NCI-H1694 (cell line): Measurements from ENCODE around the gene GDNF.

Experiments used
- DNase-seq: peaks from one replicate; lab custom pipeline; 2025; lab: John Stamatoyannopoulos, UW

GDNF gene

DNA sequence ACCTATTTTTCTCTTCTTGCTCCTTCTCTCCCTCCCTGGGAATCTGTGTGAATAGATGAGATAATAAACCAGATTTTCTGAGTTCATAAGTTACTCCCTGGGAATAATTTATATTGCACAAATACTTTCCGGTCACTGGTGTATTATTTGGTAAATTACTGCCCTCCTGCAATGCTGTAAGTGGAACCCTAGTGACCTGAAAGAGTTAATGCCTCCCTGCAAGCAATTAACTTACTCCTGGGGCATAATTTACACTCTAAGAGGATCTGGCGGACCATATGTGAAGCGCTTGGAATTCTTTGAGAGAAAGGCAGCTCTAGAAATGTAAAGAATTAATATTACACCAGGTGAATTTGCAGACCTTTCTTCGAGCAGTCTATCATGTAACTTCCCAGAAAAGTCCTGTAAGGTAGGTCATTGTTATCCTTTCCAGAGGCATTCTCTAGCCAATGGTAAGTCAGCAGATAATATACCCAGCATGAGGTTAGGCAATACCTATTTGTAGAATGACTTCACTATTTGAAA, 7.0 kb upstream of the GDNF start:
- DNase-seq: no peak

- DNase-seq: no peak
These were observed 4.2 kb upstream of the GDNF start for GRCh38 chr5:37844009-37844408.

DNA sequence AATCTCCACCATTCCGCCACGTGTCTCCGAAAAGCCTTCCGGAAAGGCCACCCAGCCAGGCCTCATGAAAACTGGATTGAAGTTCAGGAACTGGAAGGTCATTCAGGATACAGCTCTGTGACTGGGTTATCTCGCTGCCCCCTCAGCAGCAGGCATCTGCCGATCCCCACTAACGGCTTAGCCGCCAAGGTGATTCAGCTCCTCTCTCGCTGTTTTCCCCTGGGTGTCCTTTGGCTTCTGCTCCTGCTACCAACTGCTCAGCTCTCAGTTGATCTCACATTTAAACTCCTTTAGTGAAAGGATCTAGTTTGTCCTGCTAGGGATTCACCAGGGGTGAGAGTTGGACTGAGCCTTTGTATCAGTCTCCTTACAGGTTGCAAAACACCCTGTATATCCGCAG, 2.2 kb upstream of the GDNF start:
- DNase-seq: no peak

- no peak for DNase-seq
These were observed 1.4 kb upstream of the GDNF start for GRCh38 chr5:37841203-37841602.

DNA sequence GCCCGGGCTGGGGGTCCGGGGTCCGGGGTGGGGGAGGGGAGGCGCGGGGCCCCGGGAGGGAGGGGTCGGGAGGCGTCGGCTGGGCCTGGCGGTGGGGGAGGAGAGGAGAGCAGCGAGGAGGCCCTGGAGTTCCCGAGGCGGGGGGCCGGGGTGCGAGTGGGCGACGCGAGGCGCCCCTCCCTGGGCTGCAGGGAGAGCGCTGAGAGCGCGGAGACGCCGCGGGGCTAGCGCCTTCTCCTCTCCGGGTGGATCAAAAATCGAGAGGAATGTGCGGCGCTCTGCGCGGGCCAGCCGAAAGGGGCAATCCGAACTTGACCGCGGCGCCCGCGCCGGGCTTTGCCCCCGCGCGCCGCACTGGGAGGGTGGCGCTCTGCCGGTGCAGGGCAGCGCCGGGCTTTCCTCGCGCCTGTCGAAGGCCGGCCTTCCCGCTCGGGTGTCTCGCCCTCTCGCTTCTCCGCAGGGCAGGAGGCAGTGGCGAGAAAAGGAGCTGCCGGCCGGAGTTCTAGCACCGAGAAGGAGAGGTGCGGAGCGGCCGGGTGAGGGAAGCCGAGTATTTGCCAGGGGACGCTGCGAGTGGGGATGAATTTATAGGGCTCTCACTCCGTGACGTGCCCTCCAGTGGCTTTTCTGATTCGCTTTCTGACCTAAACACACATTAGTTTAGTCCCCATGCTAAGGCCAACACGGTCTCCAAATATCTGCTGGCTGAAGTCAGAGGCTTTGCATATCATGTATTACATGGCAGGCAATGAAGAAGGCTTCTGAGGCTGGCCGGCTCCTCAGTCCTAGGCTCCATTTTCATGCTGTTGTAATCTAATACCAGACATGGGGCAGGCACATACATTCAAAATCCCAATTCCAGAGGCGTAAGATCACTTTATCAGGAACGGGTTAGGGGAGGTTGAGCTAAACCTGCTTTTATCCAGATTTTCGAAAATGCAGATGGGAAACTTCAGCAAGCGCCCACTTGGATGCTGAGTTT, 503 bp upstream of the GDNF start:
- DNase-seq: no peak

- DNase-seq: no peak
These were observed 904 bp downstream of the GDNF start for GRCh38 chr5:37838933-37839341.

DNA sequence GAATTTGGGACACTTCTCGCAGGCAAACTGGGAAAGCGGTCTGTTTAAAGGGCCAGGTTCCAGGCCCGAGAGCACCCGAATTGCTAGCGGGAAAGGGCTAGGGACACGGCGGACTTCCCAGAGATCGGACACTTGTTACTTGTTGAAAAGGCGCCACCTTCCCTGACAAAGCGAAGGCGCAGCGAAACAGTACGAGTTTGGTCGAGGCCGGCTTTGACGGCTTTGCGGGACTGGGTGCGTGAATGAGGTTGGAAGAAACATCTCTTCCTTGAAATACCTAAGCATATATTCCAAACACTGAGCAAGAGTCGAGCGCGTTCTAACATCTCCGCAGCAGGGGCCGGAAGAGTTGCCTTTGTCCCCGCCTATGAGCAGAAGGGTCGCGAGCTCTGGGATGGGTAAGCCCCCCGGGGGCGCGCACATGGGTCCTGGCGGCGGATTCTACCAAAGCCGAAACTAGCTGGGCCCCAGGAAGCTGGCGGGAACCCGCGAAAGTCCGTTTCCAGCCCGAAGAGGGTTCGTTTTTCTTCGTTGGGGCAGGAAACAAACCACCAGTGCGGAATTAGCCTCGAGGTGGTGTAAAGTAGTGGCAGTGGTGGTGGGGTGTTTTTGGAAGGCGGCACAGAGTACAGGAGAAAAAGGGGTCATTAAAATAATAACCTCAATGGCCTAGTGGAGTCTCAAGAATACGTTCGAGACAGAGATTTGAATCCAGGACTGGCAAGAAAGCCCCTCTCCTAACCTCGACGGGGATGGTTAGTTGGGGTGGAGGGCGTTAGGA, 1.5 kb downstream of the GDNF start:
- no peak for DNase-seq

DNA sequence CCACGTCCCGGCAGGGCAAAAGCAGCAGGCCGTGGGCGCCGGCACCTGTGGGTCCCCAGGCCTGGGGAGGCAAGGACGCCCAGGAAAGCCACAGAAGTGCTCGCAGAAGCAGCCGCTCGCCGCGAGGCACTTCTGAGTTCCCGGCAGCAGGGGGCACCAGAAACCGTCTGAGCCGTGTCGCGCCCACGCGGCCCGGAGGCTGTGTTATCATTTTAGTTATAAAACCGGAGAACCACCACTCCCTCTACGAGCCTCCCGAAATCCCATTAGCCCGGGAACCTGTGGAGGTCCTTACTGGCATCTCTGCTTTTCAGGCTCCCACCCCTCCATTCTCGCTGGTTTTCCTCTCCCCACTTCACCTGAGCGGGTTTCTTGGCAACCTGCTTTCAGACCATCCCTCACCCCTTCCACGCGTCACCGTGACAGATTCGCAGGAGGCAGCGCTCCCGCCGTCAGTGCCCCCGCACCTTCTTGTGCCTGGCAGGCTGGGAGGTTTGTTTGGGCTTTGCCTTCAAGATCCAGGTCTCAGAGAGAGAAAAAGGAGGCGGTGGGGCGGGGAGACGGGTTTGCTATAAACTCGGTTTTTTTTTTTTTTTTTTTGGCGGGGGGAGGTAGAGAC, 2.3 kb downstream of the GDNF start:
- peak; percentile 62 for DNase-seq

DNA sequence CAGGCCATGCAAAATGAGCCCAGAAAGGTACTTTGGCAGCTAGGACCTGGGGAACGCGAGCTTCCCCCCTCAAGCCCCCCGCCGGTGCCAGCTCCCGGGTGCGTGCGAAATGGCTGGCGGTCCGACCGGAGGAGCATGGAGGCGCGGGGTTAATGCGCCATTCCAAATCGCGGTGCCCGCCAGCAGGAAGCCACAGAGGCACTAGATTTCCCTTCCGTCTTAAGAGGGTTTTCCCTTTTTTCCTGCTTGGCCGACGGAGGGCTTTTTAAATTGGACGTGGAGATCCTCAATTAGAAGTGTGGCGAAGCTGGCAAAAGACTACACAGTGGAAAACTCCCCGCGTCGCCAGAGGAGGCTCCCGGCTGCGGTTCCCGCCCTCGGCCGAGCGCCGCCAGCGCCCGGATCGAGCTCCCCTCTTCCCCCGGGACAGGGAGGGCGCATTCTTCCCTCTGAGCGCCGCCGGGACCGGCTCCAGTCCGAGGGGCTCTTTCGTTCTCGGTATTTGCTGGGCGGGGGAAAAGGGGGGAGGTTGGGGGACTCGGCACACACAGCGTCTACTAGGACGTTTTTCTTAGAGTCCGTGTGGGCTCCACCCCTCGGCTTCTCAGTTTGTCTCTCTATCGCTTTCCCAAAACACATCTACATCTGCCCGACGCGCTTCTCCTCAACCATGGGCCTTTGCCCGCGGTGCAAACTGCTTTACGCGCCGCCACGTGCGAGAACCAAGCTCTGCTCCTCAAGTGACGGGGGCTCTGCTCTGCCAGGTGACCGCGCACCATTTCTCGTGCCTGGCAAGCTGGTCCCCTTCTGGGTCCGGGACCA, 3.0 kb downstream of the GDNF start:
- no peak for DNase-seq

DNA sequence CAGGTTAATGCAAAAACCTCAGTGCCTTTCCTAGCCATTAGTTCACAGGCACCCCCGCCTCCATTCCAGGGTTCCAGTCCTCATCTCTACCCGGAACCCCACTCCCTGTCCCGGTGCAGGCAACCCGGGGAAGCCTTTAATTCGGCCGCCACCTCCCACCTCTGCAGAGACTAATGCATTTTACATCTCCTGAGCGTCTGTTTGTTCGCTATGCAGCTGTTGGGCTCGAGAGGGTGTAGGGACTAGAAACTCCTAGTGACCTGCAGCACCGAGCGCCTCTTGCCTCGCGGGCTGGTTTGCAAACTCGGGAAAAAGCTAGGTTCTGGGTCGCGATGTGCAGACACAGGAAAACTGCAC, 3.6 kb downstream of the GDNF start:
- DNase-seq: no peak

- DNase-seq: no peak
These were observed 4.4 kb downstream of the GDNF start for GRCh38 chr5:37835380-37835973.

DNA sequence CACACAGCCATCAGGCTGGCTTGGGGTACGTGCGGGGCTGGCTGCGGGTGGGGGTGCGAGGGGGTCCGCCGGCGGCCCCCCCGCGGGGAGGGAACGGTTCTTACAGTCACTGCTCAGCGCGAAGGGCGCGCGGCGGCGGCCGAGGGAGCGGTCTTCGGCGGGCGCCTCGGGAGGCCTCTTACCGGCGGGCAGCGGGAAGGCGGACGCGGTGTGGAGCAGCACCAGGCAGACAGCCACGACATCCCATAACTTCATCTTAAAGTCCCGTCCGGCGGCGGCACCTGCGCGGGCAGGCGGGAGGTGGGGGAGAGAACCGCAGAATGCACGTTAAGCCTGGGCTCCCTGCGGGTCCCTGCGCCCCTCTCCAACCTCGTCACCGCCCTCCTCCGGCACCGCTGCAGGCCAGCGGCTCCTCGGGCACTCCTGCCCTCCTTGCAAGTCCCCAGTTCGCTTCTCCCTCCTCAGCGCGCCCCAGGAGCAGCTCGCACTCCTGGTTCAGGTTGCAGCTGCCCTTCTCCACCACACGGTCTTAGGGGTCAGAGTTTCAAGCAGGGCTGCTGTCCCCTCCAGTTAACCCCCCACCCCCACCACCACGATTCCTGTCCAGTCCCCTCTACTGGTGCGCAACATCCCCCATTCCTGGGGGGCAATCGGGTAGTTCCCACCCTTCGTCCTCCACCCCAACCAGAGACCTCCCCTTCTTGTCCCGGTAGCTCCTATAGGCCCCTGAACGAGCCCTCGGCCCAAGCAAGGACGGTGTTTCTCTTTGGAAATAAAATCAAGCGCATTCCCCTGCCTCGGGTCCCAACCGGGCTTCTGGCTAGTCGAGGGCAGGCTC, 5.1 kb downstream of the GDNF start:
- no peak for DNase-seq

DNA sequence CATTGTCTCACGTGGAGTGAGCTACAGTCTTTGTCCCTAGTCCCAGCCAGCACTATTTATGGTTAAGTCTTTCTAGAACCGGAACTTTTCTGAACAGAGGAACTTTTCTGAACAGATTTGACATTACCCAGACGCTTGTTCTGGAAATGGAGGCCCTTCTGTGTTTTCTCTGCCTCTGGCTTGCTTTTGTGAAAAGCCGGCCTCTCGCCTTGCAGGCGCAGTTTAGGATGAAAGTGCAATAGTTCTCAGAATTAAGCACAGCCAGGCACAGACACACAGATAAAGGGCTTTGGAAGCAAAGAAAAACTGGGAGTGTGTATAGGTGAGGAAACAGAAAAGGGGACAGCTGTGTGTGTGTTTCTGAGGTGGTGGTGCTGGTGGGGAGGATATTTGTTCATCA, 5.9 kb downstream of the GDNF start:
- DNase-seq: no peak

DNA sequence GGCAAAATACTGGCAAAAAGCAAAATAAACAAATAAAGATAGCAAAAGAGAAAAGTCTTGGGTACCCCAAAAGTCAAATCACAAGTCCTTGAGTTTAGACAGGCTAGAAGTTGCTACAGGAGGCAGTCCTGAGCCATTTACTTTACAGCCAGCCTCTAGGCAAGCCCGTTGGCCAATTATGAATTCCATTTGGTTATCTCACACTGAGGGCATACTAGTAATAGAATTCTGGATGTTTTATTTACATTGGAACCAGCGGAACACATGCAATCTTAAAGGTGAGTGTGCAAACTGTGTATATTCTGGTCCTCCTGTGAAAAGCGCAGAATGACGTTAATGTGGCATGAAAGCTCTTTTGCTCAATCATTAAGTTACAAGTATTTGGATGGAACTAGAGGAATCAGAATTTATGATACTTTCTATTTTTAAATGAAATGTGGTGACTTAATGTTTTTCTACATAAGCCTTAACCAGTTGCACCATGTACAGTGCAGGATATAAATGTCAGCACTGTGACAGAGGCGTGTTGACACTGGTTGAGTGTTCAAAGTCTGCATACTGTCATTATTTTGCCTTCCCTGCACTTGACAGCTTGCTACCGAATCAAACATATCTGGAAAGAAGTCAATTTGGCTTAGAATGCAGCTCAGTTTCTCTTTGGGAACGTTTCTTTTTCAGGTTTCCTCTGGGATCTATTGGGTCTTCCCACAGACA, 7.9 kb downstream of the GDNF start:
- DNase-seq: peak; percentile 54

DNA sequence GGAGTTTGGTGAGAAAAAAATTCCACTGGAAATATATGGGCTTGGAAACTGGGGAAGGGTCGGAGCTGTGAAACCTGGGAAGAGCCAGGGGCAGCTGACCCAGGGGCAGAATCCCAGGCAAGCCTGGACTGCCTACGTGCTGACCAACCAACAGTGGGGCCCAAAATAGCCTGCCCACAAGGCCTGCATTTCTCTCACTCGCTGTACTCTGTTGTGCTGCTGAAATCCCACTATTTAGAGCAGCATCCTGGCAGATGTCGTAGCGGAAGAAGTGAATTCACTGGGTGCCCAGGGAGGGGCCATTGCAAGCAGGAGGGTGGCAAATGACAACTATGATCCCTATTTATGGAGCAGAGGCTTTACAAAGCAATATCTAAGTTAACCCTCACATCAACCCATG, 9.5 kb downstream of the GDNF start:
- DNase-seq: no peak

DNA sequence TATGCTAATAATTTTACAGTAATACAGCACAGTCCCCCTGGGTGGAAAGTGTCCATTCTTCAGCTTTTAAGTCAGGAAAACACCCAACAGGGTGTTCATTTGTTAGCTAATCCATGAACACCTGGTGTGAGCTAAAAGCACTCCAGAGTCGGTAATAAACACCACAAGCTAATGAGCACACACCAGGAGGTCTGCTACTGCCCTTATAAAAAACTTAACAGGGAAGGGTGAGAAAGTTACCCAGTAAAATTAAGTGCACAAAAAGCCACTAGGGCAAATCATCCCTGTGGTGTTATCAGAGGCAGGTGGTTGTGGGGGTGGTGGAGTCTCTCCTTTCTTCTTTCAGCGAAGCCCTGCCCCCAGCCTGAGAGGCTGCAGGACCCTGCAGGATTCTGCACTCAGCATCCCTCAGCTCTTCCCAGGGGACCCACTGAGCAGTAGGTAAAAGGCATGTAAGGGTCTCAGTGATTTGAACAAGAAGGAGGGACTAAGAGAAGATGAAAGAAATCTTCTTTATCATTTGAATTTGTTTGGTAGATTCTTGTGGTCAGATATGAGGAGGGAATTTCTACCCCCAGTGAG, 14.4 kb downstream of the GDNF start:
- DNase-seq: peak; percentile 37

DNA sequence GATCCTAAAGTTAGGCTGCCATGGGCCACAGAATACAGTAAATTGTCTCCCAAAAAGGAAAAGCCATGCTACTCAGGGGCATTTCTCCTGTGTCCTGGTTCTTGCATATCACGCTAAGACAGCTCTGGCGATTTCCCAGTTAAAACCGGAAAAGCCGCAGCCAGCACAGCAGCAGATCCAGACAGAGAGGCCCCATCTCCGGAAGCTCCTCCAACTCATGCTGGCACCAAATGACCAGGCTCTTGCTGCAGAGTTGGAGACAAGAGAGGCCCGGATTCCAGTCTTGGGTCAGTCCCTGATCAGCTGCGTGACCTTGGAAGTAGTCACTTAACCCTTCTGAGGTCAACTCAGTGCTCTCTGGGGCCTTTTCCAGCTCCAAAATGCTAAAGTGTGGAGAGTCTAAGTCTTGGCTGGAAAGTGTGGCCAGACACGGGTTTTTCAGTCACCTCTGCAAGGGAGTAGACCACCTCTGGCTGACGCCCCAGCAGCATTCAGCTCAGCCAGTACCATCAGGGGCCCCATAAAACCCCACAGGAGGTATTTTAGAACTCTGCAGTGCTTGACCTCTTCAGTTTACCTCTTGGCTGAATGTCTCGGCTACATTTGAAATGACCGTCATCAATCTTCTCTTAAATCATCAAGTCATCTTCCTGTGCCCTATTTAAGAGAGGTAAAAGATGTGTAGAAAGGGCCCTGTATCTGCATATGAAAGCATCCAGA, 16.2 kb downstream of the GDNF start:
- no peak for DNase-seq

DNA sequence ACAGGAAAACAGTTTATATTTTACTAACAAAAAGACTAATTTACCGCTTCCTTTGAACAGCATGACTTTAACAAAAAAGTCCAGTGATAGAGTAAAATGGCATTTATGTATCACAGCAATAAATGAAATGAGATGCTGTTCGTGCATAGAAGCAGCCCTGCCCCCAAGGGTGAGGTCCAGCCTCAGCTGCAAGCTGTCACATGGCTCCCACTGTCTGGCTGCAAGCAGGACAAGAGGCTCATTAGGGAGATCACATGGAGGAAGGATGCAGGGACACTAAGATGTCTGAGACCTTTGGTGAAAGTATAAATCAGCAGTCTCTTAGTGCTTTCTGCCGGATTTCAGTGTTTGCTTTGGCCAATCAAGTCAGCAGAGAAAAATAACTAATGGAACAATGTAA, 23.0 kb downstream of the GDNF start:
- no peak for DNase-seq

DNA sequence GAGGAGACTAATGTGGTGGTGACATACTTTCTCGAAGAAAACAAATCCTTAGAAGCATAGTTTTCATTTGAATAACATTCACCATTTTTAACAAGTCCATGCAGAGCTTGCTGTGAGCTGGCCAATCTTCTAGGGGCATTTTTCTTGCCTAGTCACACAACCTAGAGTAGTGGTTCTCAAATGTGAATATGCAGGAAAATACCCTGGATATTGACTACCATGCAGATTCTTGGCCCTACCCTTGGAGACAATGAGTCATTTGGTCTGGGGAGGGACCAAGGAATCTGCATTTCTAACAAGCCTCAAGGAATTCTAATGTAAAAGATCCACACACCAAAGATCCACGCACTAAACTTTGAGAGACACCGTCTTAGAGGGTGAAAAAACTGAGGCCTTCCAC, 23.5 kb downstream of the GDNF start:
- no peak for DNase-seq
